ENCODE results near the gene CACFD1. TPM values are rescaled to one million over a fixed set of nuclear protein-coding genes. Genes with fewer than 3 reads are reported as not detected.

CACFD1 gene
- total and polyA plus RNA-seq, 7 donors: 6.7 to 44.6 (median 13.4) TPM

- intact Hi-C loops (cut with DNase I): loop anchor here (2.0 to 5.0 kb wide), 2 partner anchors 18 to 113 kb away; partner anchors contain the start of genes MED22, RPL7A and SLC2A6
- 5 to 17% methylated on average over 30 of the region's 30 CpGs for WGBS, 2 donors
- DNase-seq: peak; percentile 86
- peaks cover 0 to 17% (median 0%) of the 10 kb centered on the region in 4 donors for H3K36me3 ChIP-seq
- H3K4me1 ChIP-seq: peaks cover 0 to 21% (median 18%) of the 10 kb centered on the region in 4 donors
- H3K9me3 ChIP-seq: no peaks in the 10 kb centered on the region
- peak overlapping the region; percentile 66 to 91 (median 84) for H3K4me3 ChIP-seq
- TF ChIP-seq POLR2A (IDR thresholded peaks at IDR 0.05) (no peak), EP300 (IDR thresholded peaks at IDR 0.05) (no peak)
- no peaks in the 10 kb centered on the region for H3K27me3 ChIP-seq
- H3K27ac ChIP-seq: peak overlapping the region; percentile 92 to 97 (median 95)
Measured at GRCh38 chr9:133460405-133461175, 812 bp downstream of the CACFD1 start.

- intact Hi-C loops (cut with DNase I): loop anchor here (2.0 to 5.0 kb wide), 2 partner anchors 17 to 115 kb away; partner anchors contain the start of genes MED22, RPL7A and SLC2A6
- Histone ChIP-seq H3K9me3 (no peaks in the 10 kb centered on the region), H3K4me3 (no peak overlapping the region), H3K36me3 (peaks cover 0 to 18% (median 0%) of the 10 kb centered on the region in 4 donors), H3K27ac (no peak overlapping the region), H3K27me3 (no peaks in the 10 kb centered on the region), H3K4me1 (peaks cover 0 to 21% (median 18%) of the 10 kb centered on the region in 4 donors)
- WGBS, 2 donors: 63 to 78% methylated on average over 4 of the region's 4 CpGs
- DNase-seq: no peak
- TF ChIP-seq EP300 (IDR thresholded peaks at IDR 0.05) (no peak), POLR2A (IDR thresholded peaks at IDR 0.05) (no peak), CTCF (IDR thresholded peaks at IDR 0.05) (no peak), POLR2AphosphoS5 (IDR thresholded peaks at IDR 0.05) (no peak)
Measured at GRCh38 chr9:133461975-133462374, 2.2 kb downstream of the CACFD1 start.

GRCh38 chr9:133463234-133463863, 3.6 kb downstream of the CACFD1 start:
- no peak for DNase-seq
- Histone ChIP-seq H3K27me3 (no peaks in the 10 kb centered on the region), H3K4me3 (no peak overlapping the region), H3K36me3 (peaks cover 0 to 18% (median 0%) of the 10 kb centered on the region in 4 donors), H3K27ac (no peak overlapping the region), H3K9me3 (no peaks in the 10 kb centered on the region), H3K4me1 (peaks cover 0 to 21% (median 18%) of the 10 kb centered on the region in 4 donors)
- TF ChIP-seq CTCF (IDR thresholded peaks at IDR 0.05) (no peak), POLR2A (IDR thresholded peaks at IDR 0.05) (no peak), POLR2AphosphoS5 (IDR thresholded peaks at IDR 0.05) (no peak), EP300 (IDR thresholded peaks at IDR 0.05) (no peak)
- 88 to 91% methylated on average over 22 of the region's 22 CpGs for WGBS, 2 donors
- intact Hi-C loops (cut with DNase I): loop anchor here (5.0 kb wide), 1 partner anchor 116 kb away; the partner anchor contains the start of genes MED22 and RPL7A

GRCh38 chr9:133463864-133464615, 4.3 kb downstream of the CACFD1 start:
- no peak for DNase-seq
- Histone ChIP-seq H3K9me3 (no peaks in the 10 kb centered on the region), H3K4me3 (no peak overlapping the region), H3K27me3 (no peaks in the 10 kb centered on the region), H3K27ac (no peak overlapping the region), H3K4me1 (peaks cover 0 to 16% (median 13%) of the 10 kb centered on the region in 4 donors), H3K36me3 (peaks cover 0 to 24% (median 0%) of the 10 kb centered on the region in 4 donors)
- TF ChIP-seq POLR2A (IDR thresholded peaks at IDR 0.05): no peak
- no peak for TF ChIP-seq POLR2AphosphoS5 (IDR thresholded peaks at IDR 0.05)
- TF ChIP-seq CTCF (IDR thresholded peaks at IDR 0.05): no peak
- no peak for TF ChIP-seq EP300 (IDR thresholded peaks at IDR 0.05)
- intact Hi-C loops (cut with DNase I): loop anchor here (5.0 kb wide), 1 partner anchor 117 kb away; the partner anchor contains the start of genes MED22 and RPL7A
- WGBS, 2 donors: 90 to 91% methylated on average over 24 of the region's 24 CpGs

All from sigmoid colon (tissue), 7 donors.